ENCODE measurements around the gene HADHA. TPM values are rescaled to one million over a fixed set of nuclear protein-coding genes. Genes with fewer than 3 reads are reported as not detected.

Gene HADHA
- total RNA-seq, 1 experiment from 2014 or later = 96.8 TPM

- no peak for DNase-seq (ENCODE audit: low spot score)
Measured at GRCh38 chr2:26245231-26245732, 850 bp upstream of the HADHA start.

- no peak for DNase-seq (ENCODE audit: low spot score)
Measured at GRCh38 chr2:26243470-26244308, 743 bp downstream of the HADHA start.

- no peak for DNase-seq (ENCODE audit: low spot score)
Measured at GRCh38 chr2:26241928-26242436, 2.5 kb downstream of the HADHA start.

- no peak for DNase-seq (ENCODE audit: low spot score)
Measured at GRCh38 chr2:26238311-26238958, 6.0 kb downstream of the HADHA start.

- no peak for DNase-seq (ENCODE audit: low spot score)
Measured at GRCh38 chr2:26237868-26238267, 6.6 kb downstream of the HADHA start.

- no peak for DNase-seq (ENCODE audit: low spot score)
Measured at GRCh38 chr2:26235089-26235488, 9.3 kb downstream of the HADHA start.

- no peak for DNase-seq (ENCODE audit: low spot score)
Measured at GRCh38 chr2:26230806-26231205, 13.6 kb downstream of the HADHA start.

GRCh38 chr2:26229595-26229994 is 14.8 kb downstream of the HADHA start:
- DNase-seq (ENCODE audit: low spot score) = no peak

GRCh38 chr2:26224095-26224494 is 20.3 kb downstream of the HADHA start:
- DNase-seq (ENCODE audit: low spot score) = no peak

GRCh38 chr2:26223018-26223417 is 21.4 kb downstream of the HADHA start:
- no peak for DNase-seq (ENCODE audit: low spot score)

- no peak for DNase-seq (ENCODE audit: low spot score)
Measured at GRCh38 chr2:26217720-26218119, 26.7 kb downstream of the HADHA start.

- DNase-seq (ENCODE audit: low spot score) = no peak
Measured at GRCh38 chr2:26216587-26216986, 27.8 kb downstream of the HADHA start.

GRCh38 chr2:26215833-26216232 is 28.6 kb downstream of the HADHA start:
- no peak for DNase-seq (ENCODE audit: low spot score)

GRCh38 chr2:26214759-26215158 is 29.7 kb downstream of the HADHA start:
- DNase-seq (ENCODE audit: low spot score) = no peak

GRCh38 chr2:26212011-26212410 is 32.4 kb downstream of the HADHA start:
- no peak for DNase-seq (ENCODE audit: low spot score)

- no peak for DNase-seq (ENCODE audit: low spot score)
Measured at GRCh38 chr2:26203906-26204305, 40.5 kb downstream of the HADHA start.

GRCh38 chr2:26202981-26203490 is 41.4 kb downstream of the HADHA start:
- no peak for DNase-seq (ENCODE audit: low spot score)

- DNase-seq (ENCODE audit: low spot score) = no peak
Measured at GRCh38 chr2:26197516-26197915, 46.9 kb downstream of the HADHA start.

- no peak for DNase-seq (ENCODE audit: low spot score)
Measured at GRCh38 chr2:26196683-26197418, 47.6 kb downstream of the HADHA start.

- no peak for DNase-seq (ENCODE audit: low spot score)
Measured at GRCh38 chr2:26195040-26195984, 49.1 kb downstream of the HADHA start.

Measured in H4 (cell line).